Activated CD4-positive, alpha-beta memory T cell treated with anti-CD3 and anti-CD28 coated beads for 36 hours (primary cell): ENCODE measurements around the gene ZNF69. TPM values are rescaled to one million over a fixed set of nuclear protein-coding genes. Genes with fewer than 3 reads are reported as not detected.
"Not testable (repeated sequence)": the region's sequence is repeated elsewhere in the genome, so short reads cannot be mapped to it uniquely, and the experiment has no call there.

Experiments
- CTCF ChIA-PET: fragments of 350-600 bp; sonication (Branson Sonifier 250); formaldehyde crosslinking; loops from one replicate; lab custom pipeline; 2021; ENCODE audit warnings: antibody characterized with exemption, inconsistent platforms; lab: Charles Lee
- POLR2A ChIA-PET: fragments of 350-600 bp; sonication (Branson Sonifier 250); formaldehyde crosslinking; loops from one replicate; lab custom pipeline; 2021; ENCODE audit warnings: antibody characterized with exemption; lab: Charles Lee
- DNase-seq: peaks from one replicate; pipeline ENCODE4 v3.0.0-alpha.2; 2020
- H3K27ac Mint-ChIP-seq: one replicate; pipeline ENCODE4 v1.8.0; 2021; ENCODE audit warnings: mixed read lengths
- H3K27me3 Mint-ChIP-seq: one replicate; pipeline ENCODE4 v1.8.0; 2021; ENCODE audit warnings: mixed read lengths
- H3K36me3 Mint-ChIP-seq: one replicate; pipeline ENCODE4 v1.8.0; 2021; ENCODE audit warnings: mixed read lengths
- H3K4me1 Mint-ChIP-seq: one replicate; pipeline ENCODE4 v1.8.0; 2021; ENCODE audit warnings: low read depth, mixed read lengths
- H3K4me3 Mint-ChIP-seq: one replicate; pipeline ENCODE4 v1.8.0; 2021; ENCODE audit warnings: mild to moderate bottlenecking, mixed read lengths
- H3K9me3 Mint-ChIP-seq: one replicate; pipeline ENCODE4 v1.8.0; 2021; ENCODE audit warnings: mixed read lengths
- intact Hi-C: fragments of 100-400 bp; cut with micrococcal nuclease; formaldehyde crosslinking; loops from one replicate; pipeline ENCODE4 v1.15.1; 2023
- total RNA-seq, 2 experiments: library from RNA; stranded (reverse); gene quantifications; one replicate each; pipeline ENCODE4 v1.2.3, GENCODE V29; 2021

Gene ZNF69
- total RNA-seq, 2 experiments from 2014 or later = 0.94 to 1.5 TPM

DNA sequence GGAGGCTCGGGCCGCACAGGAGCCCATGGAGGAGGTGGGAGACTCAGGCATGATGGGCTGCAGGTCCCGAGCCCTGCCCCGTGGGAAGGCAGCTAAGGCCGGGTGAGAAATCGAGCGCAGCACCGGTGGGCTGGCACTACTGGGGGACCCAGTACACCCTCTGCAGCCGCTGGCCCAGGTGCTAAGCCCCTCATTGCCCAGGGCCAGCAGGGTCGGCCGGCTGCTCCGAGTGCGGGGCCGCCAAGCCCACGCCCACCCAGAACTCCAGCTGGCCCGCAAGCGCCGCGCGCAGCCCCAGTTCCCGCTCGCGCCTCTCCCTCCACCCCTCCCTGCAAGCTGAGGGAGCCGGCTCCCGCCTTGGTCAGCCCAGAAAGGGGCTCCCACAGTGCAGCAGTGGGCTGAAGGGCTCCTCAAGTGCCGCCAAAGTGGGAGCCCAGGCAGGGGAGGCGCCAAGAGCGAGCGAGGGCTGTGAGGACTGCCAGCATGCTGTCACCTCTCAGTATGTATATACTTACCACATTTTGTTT, 53.8 kb downstream of the ZNF69 start:
- intact Hi-C loops = not testable (repeated sequence)

DNA sequence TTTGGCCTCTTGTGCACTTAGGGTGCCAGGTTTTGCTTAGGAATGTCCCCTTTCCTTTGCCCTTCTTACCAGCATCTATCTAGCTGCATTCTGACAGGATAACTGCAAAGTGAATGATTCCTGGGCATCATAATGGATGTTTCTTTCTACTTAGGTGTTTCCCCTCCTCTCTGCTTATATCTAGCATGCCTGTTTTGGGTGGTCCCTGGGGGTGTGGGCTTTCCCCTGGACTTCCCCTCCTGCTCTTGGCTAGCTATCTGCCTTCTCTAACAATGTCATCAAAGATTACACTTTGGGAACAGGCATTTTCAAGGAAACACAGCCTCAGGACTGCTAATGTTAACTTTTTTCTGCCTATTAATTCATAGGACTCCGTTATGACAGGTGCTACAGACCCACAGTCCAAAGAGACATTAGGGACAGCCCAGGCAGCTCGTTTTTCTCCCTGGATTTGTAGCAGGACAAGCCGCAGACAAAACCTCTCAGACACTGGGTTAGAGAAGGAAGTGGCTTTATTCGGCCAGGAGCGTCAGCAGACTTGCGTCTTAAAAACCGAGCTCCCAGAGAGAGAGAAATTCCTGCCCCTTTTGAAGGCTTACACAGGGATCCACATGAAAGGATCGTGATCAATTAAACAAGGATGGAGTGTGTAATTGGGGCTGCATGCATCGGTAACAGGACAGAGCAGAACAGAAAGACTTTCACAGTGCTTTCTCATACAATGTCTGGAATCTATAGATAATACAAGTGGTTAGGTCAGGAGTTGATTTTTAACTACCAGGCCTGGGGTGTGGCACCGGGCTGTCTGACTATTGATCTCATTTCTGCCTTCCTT, 54.6 kb downstream of the ZNF69 start:
- H3K4me3 Mint-ChIP-seq = no peak overlapping the region
- CTCF ChIA-PET = interaction anchor here (1.0 kb wide), 1 partner anchor 149 kb away, joined by 4 read pairs; no protein-coding TSS in a partner anchor
- peaks cover 88% of the 10 kb centered on the region for H3K36me3 Mint-ChIP-seq
- no peaks in the 10 kb centered on the region for H3K27me3 Mint-ChIP-seq
- H3K9me3 Mint-ChIP-seq = peaks cover 86% of the 10 kb centered on the region
- no peak for DNase-seq
- no peak overlapping the region for H3K27ac Mint-ChIP-seq
- intact Hi-C loops = no loop called here
- H3K4me1 Mint-ChIP-seq = no peaks in the 10 kb centered on the region
- POLR2A ChIA-PET = no interaction called here

More for the DNA sequence above, 53.8 kb downstream of the ZNF69 start:
- CTCF ChIA-PET = interaction anchor here (1.1 kb wide), 1 partner anchor 21 kb away, joined by 3 read pairs; no protein-coding TSS in a partner anchor
- H3K27ac Mint-ChIP-seq, H3K4me1 Mint-ChIP-seq, POLR2A ChIA-PET, H3K4me3 Mint-ChIP-seq, H3K27me3 Mint-ChIP-seq, DNase-seq: not testable (repeated sequence)
- H3K36me3 Mint-ChIP-seq = peaks cover 87% of the 10 kb centered on the region
- peaks cover 85% of the 10 kb centered on the region for H3K9me3 Mint-ChIP-seq

DNA sequence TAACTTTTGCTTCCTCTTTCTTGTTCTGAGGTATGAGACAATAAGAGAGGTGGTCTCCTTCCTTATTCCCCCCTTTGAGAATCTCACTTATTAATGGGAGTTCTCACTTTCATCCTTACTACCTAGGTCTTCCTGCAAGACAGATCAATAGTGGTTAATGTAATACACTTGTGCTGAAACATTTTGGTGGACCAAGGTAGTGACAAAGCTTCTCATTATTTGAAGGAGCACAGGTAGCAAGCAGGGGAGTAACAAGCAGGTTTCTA, 55.2 kb downstream of the ZNF69 start:
- H3K36me3 Mint-ChIP-seq = peaks cover 91% of the 10 kb centered on the region

DNA sequence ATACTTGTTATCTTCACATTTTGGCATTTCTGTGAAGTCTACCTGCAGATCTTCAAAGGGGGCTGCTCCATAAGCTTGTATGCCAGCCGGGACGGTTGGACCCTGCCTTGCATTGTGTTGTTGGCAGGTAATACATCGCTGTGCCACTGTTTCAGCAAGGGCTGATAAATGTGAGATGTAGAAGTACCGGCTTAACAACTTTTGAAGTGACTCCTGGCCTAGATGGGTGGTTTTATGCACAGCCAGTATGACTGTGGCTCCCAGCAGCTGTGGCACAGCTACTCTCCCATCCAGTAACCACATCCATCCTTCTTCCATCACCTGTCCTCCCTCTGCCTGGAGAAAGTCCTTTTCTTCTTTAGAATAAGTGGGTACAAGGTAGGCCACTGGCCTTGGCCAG, 57.1 kb downstream of the ZNF69 start:
- intact Hi-C loops = no loop called here
- H3K4me3 Mint-ChIP-seq = no peak overlapping the region
- DNase-seq = no peak
- H3K36me3 Mint-ChIP-seq = peaks cover 96% of the 10 kb centered on the region
- H3K9me3 Mint-ChIP-seq = peaks cover 94% of the 10 kb centered on the region
- H3K27ac Mint-ChIP-seq = no peak overlapping the region
- no peaks in the 10 kb centered on the region for H3K27me3 Mint-ChIP-seq
- no peaks in the 10 kb centered on the region for H3K4me1 Mint-ChIP-seq
- CTCF ChIA-PET = interaction anchor here (2.4 kb wide), 1 partner anchor 19 kb away, joined by 6 read pairs; no protein-coding TSS in a partner anchor
- POLR2A ChIA-PET = no interaction called here

More for the DNA sequence above, 55.2 kb downstream of the ZNF69 start:
- no peak overlapping the region for H3K27ac Mint-ChIP-seq
- DNase-seq = no peak
- peaks cover 87% of the 10 kb centered on the region for H3K9me3 Mint-ChIP-seq
- POLR2A ChIA-PET = no interaction called here
- no peak overlapping the region for H3K4me3 Mint-ChIP-seq
- intact Hi-C loops = no loop called here
- H3K27me3 Mint-ChIP-seq = no peaks in the 10 kb centered on the region
- H3K4me1 Mint-ChIP-seq = no peaks in the 10 kb centered on the region
- CTCF ChIA-PET = interaction anchor here (1.0 to 1.5 kb wide), 2 partner anchors 46 to 148 kb away, joined by 3 to 4 read pairs; no protein-coding TSS in a partner anchor

DNA sequence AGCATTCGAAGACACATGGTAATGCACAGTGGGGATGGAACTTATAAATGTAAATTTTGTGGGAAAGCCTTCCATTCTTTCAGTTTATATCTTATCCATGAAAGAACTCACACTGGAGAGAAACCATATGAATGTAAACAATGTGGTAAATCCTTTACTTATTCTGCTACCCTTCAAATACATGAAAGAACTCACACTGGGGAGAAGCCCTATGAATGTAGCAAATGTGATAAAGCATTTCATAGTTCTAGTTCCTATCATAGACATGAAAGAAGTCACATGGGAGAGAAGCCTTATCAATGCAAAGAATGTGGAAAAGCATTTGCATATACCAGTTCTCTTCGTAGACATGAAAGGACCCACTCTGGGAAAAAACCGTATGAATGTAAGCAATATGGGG, 61.1 kb downstream of the ZNF69 start:
- no peaks in the 10 kb centered on the region for H3K27me3 Mint-ChIP-seq
- ChIA-PET CTCF (interaction anchor here (1.2 kb wide), 1 partner anchor 193 kb away, joined by 5 read pairs; no protein-coding TSS in a partner anchor), POLR2A (no interaction called here)

DNA sequence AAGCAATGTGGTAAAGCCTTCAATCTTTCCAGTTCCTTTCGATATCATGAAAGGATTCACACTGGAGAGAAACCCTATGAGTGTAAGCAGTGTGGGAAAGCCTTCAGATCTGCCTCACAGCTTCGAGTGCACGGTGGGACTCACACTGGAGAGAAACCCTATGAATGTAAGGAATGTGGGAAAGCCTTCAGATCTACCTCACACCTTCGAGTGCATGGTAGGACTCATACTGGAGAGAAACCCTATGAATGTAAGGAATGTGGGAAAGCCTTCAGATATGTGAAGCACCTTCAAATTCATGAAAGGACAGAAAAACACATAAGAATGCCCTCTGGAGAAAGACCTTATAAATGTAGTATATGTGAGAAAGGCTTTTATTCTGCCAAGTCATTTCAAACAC, 61.6 kb downstream of the ZNF69 start:
- POLR2A ChIA-PET = no interaction called here
- H3K4me3 Mint-ChIP-seq = no peak overlapping the region
- no peak for DNase-seq
- no peaks in the 10 kb centered on the region for H3K27me3 Mint-ChIP-seq
- intact Hi-C loops = no loop called here
- CTCF ChIA-PET = no interaction called here
- no peaks in the 10 kb centered on the region for H3K4me1 Mint-ChIP-seq
- peaks cover 92% of the 10 kb centered on the region for H3K9me3 Mint-ChIP-seq
- peaks cover 82% of the 10 kb centered on the region for H3K36me3 Mint-ChIP-seq
- H3K27ac Mint-ChIP-seq = no peak overlapping the region

More for the DNA sequence above, 61.1 kb downstream of the ZNF69 start:
- no peak for DNase-seq
- Mint-ChIP-seq H3K4me1 (no peaks in the 10 kb centered on the region), H3K36me3 (peaks cover 88% of the 10 kb centered on the region), H3K4me3 (no peak overlapping the region), H3K27ac (no peak overlapping the region), H3K9me3 (peaks cover 94% of the 10 kb centered on the region)
- intact Hi-C loops = no loop called here

DNA sequence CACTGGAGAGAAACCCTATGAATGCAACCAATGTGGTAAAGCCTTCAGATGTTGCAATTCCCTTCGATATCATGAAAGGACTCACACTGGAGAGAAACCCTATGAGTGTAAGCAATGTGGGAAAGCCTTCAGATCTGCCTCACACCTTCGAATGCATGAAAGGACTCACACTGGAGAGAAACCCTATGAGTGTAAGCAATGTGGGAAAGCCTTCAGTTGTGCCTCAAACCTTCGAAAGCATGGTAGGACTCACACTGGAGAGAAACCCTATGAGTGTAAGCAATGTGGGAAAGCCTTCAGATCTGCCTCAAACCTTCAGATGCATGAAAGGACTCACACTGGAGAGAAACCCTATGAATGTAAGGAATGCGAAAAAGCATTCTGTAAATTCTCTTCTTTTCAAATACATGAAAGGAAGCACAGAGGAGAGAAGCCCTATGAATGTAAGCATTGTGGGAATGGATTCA, 62.1 kb downstream of the ZNF69 start:
- Mint-ChIP-seq H3K27ac (peak overlapping the region; percentile 25), H3K9me3 (peaks cover 90% of the 10 kb centered on the region), H3K36me3 (peaks cover 78% of the 10 kb centered on the region)
- intact Hi-C loops, H3K27me3 Mint-ChIP-seq, H3K4me1 Mint-ChIP-seq, H3K4me3 Mint-ChIP-seq, DNase-seq, POLR2A ChIA-PET: not testable (repeated sequence)
- CTCF ChIA-PET = interaction anchor here (0.6 kb wide), 1 partner anchor 218 kb away, joined by 3 read pairs; no protein-coding TSS in a partner anchor

DNA sequence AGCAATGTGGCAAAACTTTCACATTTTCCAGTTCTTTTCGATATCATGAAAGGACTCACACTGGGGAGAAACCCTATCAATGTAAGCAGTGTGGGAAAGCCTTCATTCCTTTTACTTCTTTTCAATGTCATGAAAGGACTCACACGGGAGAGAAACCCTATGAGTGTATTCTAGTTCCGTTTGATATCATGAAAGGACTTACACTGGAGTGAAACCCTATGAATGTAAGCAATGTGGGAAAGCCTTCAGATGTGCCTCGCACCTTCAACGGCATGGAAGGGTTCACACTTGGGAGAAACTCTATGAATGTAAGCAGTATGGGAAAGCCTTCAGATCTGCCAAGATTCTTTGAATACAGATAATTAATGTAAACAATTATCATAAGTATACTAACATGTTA, 62.7 kb downstream of the ZNF69 start:
- no peaks in the 10 kb centered on the region for H3K27me3 Mint-ChIP-seq
- H3K27ac Mint-ChIP-seq = no peak overlapping the region
- CTCF ChIA-PET = interaction anchor here (0.6 kb wide), 1 partner anchor 218 kb away, joined by 3 read pairs; no protein-coding TSS in a partner anchor
- no peak for DNase-seq
- H3K4me1 Mint-ChIP-seq = no peaks in the 10 kb centered on the region
- peaks cover 88% of the 10 kb centered on the region for H3K9me3 Mint-ChIP-seq
- H3K4me3 Mint-ChIP-seq = no peak overlapping the region
- POLR2A ChIA-PET = no interaction called here
- H3K36me3 Mint-ChIP-seq = peaks cover 71% of the 10 kb centered on the region
- intact Hi-C loops = no loop called here

Other genes with a start within 250 kb of the ZNF69 start
- 1 to 10 TPM; 3.2 to 3.9 TPM for gene ZNF823, start 148.8 kb upstream of the ZNF69 start, total RNA-seq
- gene ZNF441, start 120.8 kb upstream of the ZNF69 start, total RNA-seq = 1 to 10 TPM; 6.4 TPM
- gene ZNF491, start 89.3 kb upstream of the ZNF69 start, total RNA-seq = under 1 TPM; 0.33 to 0.46 TPM
- gene ZNF440, start 73.5 kb upstream of the ZNF69 start, total RNA-seq = 1 to 10 TPM; 5.7 to 6.4 TPM
- gene ZNF439, start 39.1 kb upstream of the ZNF69 start, total RNA-seq = 1 to 10 TPM; 4.8 to 5.6 TPM
- gene ZNF700, start 37.3 kb downstream of the ZNF69 start, total RNA-seq = 10 to 100 TPM; 12.9 to 13.0 TPM
- gene ZNF763, start 77.3 kb downstream of the ZNF69 start, total RNA-seq = 1 to 10 TPM in 1 of 2 experiments, under 1 TPM in 1; 0.97 to 1.6 TPM
- under 1 TPM; 0.27 to 0.33 TPM for gene ZNF433, start 147.9 kb downstream of the ZNF69 start, total RNA-seq
- under 1 TPM; 0.57 to 0.80 TPM for gene ZNF878, start 165.2 kb downstream of the ZNF69 start, total RNA-seq
- gene ZNF844, start 176.9 kb downstream of the ZNF69 start, total RNA-seq = 1 to 10 TPM; 2.5 TPM